Type B pancreatic cell (in vitro differentiated cells): Measurements from ENCODE around the gene USP46. TPM values are rescaled to one million over a fixed set of nuclear protein-coding genes. Genes with fewer than 3 reads are reported as not detected.

Experiments
- DNase-seq: peaks from one replicate; pipeline ENCODE4 v3.0.0; 2021; ENCODE audit warnings: mixed read lengths; ENCODE audit not compliant: unreplicated experiment; ENCODE audit errors: extremely low spot score
- H3K27ac Mint-ChIP-seq: 2 replicates; pipeline ENCODE4 v1.8.0; 2021; ENCODE audit warnings: mild to moderate bottlenecking, mixed read lengths
- H3K27me3 Mint-ChIP-seq: 2 replicates; pipeline ENCODE4 v1.8.0; 2021; ENCODE audit warnings: mixed read lengths
- H3K36me3 Mint-ChIP-seq: 2 replicates; pipeline ENCODE4 v1.8.0; 2021; ENCODE audit warnings: mixed read lengths
- H3K4me1 Mint-ChIP-seq: one replicate; pipeline ENCODE4 v1.8.0; 2021; ENCODE audit warnings: mixed read lengths; ENCODE audit not compliant: unreplicated experiment
- H3K4me3 Mint-ChIP-seq: 2 replicates; pipeline ENCODE4 v1.8.0; 2021; ENCODE audit warnings: mild to moderate bottlenecking, mixed read lengths
- H3K9me3 Mint-ChIP-seq: 2 replicates; pipeline ENCODE4 v1.8.0; 2021; ENCODE audit warnings: mixed read lengths
- CTCF ChIP-seq: fragments of 200-600 bp; sonication (generic); conservative IDR thresholded peaks from 2 replicates; pipeline ENCODE4 v1.5.0; 2021; ENCODE audit warnings: antibody characterized with exemption, mild to moderate bottlenecking
- total RNA-seq: library from RNA; stranded (reverse); gene quantifications from 2 replicates; pipeline ENCODE4 v1.2.1, GENCODE V29; 2021; ENCODE audit warnings: low replicate concordance

USP46 gene
- total RNA-seq, 1 donor from 2014 or later, result 53.5 TPM

GRCh38 chr4:52657292-52657617 is 1.8 kb downstream of the USP46 start:
- DNase-seq, result no peak
- Mint-ChIP-seq H3K9me3 (no peaks in the 10 kb centered on the region), H3K27ac (peak overlapping the region; percentile 91), H3K36me3 (peaks cover 52% of the 10 kb centered on the region), H3K4me3 (peak overlapping the region; percentile 90), H3K27me3 (no peaks in the 10 kb centered on the region), H3K4me1 (peaks cover 33% of the 10 kb centered on the region)
- no peak for TF ChIP-seq CTCF

- peak overlapping the region; percentile 74 for H3K4me3 Mint-ChIP-seq
- H3K27me3 Mint-ChIP-seq, result no peaks in the 10 kb centered on the region
- no peak for TF ChIP-seq CTCF
- H3K36me3 Mint-ChIP-seq, result peaks cover 43% of the 10 kb centered on the region
- no peak for DNase-seq
- H3K27ac Mint-ChIP-seq, result peak overlapping the region; percentile 86
- H3K4me1 Mint-ChIP-seq, result peaks cover 33% of the 10 kb centered on the region
- no peaks in the 10 kb centered on the region for H3K9me3 Mint-ChIP-seq
Measured at GRCh38 chr4:52655506-52655905, 3.6 kb downstream of the USP46 start.

GRCh38 chr4:52651996-52652672 is 7.0 kb downstream of the USP46 start:
- Mint-ChIP-seq H3K4me3 (no peak overlapping the region), H3K9me3 (no peaks in the 10 kb centered on the region), H3K36me3 (peaks cover 49% of the 10 kb centered on the region), H3K4me1 (peaks cover 31% of the 10 kb centered on the region), H3K27ac (no peak overlapping the region), H3K27me3 (no peaks in the 10 kb centered on the region)
- no peak for TF ChIP-seq CTCF
- no peak for DNase-seq

- TF ChIP-seq CTCF, result no peak
Measured at GRCh38 chr4:52648836-52649235, 10.3 kb downstream of the USP46 start.

GRCh38 chr4:52646741-52647140 is 12.4 kb downstream of the USP46 start:
- Mint-ChIP-seq H3K27me3 (no peaks in the 10 kb centered on the region), H3K27ac (no peak overlapping the region), H3K4me1 (peaks cover 33% of the 10 kb centered on the region), H3K4me3 (no peak overlapping the region), H3K36me3 (peaks cover 23% of the 10 kb centered on the region), H3K9me3 (no peaks in the 10 kb centered on the region)
- no peak for TF ChIP-seq CTCF
- no peak for DNase-seq

More at GRCh38 chr4:52648836-52649235, 10.3 kb downstream of the USP46 start:
- H3K9me3 Mint-ChIP-seq, result no peaks in the 10 kb centered on the region
- H3K4me3 Mint-ChIP-seq, result no peak overlapping the region
- peaks cover 31% of the 10 kb centered on the region for H3K36me3 Mint-ChIP-seq
- H3K27me3 Mint-ChIP-seq, result no peaks in the 10 kb centered on the region
- peaks cover 15% of the 10 kb centered on the region for H3K4me1 Mint-ChIP-seq
- H3K27ac Mint-ChIP-seq, result no peak overlapping the region
- no peak for DNase-seq

- no peaks in the 10 kb centered on the region for H3K27me3 Mint-ChIP-seq
- H3K4me1 Mint-ChIP-seq, result peaks cover 33% of the 10 kb centered on the region
- H3K36me3 Mint-ChIP-seq, result peaks cover 21% of the 10 kb centered on the region
- no peak overlapping the region for H3K27ac Mint-ChIP-seq
- no peak for DNase-seq
- no peaks in the 10 kb centered on the region for H3K9me3 Mint-ChIP-seq
- TF ChIP-seq CTCF, result no peak
- H3K4me3 Mint-ChIP-seq, result no peak overlapping the region
Measured at GRCh38 chr4:52646096-52646495, 13.0 kb downstream of the USP46 start.
